Activated CD8-positive, alpha-beta memory T cell treated with anti-CD3 and anti-CD28 coated beads for 1 hour (primary cell): ENCODE data around the gene ITGB8.

Experiments used
- DNase-seq, 2 donors: peaks; one replicate each; pipeline ENCODE4 v3.0.0-alpha.2; 2020; ENCODE audit warnings: low read depth in 1 of 2; ENCODE audit errors: extremely low read depth in 1 of 2

Gene ITGB8

GRCh38 chr7:20338285-20338684 lies 7.6 kb downstream of the ITGB8 start:
- no peak for DNase-seq

- DNase-seq: no peak
Measured at GRCh38 chr7:20340839-20341238, 10.1 kb downstream of the ITGB8 start.

- no peak for DNase-seq
Measured at GRCh38 chr7:20343205-20343604, 12.5 kb downstream of the ITGB8 start.

- DNase-seq: no peak
Measured at GRCh38 chr7:20343941-20344340, 13.2 kb downstream of the ITGB8 start.

- DNase-seq: no peak
Measured at GRCh38 chr7:20344396-20344795, 13.7 kb downstream of the ITGB8 start.

- DNase-seq: no peak
Measured at GRCh38 chr7:20346577-20346976, 15.9 kb downstream of the ITGB8 start.

GRCh38 chr7:20347680-20348079 lies 17.0 kb downstream of the ITGB8 start:
- no peak for DNase-seq

GRCh38 chr7:20348125-20348807 lies 17.6 kb downstream of the ITGB8 start:
- no peak for DNase-seq

- DNase-seq: no peak
Measured at GRCh38 chr7:20350518-20350951, 19.8 kb downstream of the ITGB8 start.

GRCh38 chr7:20350996-20351692 lies 20.4 kb downstream of the ITGB8 start:
- no peak for DNase-seq

GRCh38 chr7:20351901-20352300 lies 21.2 kb downstream of the ITGB8 start:
- no peak for DNase-seq

GRCh38 chr7:20352573-20353306 lies 22.0 kb downstream of the ITGB8 start:
- no peak for DNase-seq

GRCh38 chr7:20354610-20355528 lies 24.2 kb downstream of the ITGB8 start:
- no peak for DNase-seq

- no peak for DNase-seq
Measured at GRCh38 chr7:20358106-20358505, 27.4 kb downstream of the ITGB8 start.

- DNase-seq: no peak
Measured at GRCh38 chr7:20358762-20359282, 28.1 kb downstream of the ITGB8 start.

GRCh38 chr7:20359341-20359963 lies 28.8 kb downstream of the ITGB8 start:
- DNase-seq: no peak

- DNase-seq: no peak
Measured at GRCh38 chr7:20362574-20363253, 32.0 kb downstream of the ITGB8 start.

- no peak for DNase-seq
Measured at GRCh38 chr7:20364571-20365196, 34.0 kb downstream of the ITGB8 start.

GRCh38 chr7:20365486-20365885 lies 34.8 kb downstream of the ITGB8 start:
- DNase-seq: no peak
